Thoracic aorta (tissue), 2 donors: ENCODE data around the gene ORC6. TPM values are rescaled to one million over a fixed set of nuclear protein-coding genes. Genes with fewer than 3 reads are reported as not detected.
A peak's percentile ranks its signal among the peaks of the same experiment; 100 is the strongest.
"Not testable (repeated sequence)": the region's sequence is repeated elsewhere in the genome, so short reads cannot be mapped to it uniquely, and the experiment has no call there.

Source experiments
- ATAC-seq: fragments of 150-250 bp; one replicate; pipeline ENCODE4 v1.8.0; 2017; ENCODE audit warnings: low read depth; ENCODE audit not compliant: insufficient number of reproducible peaks, low FRiP score
- DNase-seq: peaks from one replicate; pipeline ENCODE4 v3.0.0-alpha.2; 2020; ENCODE audit warnings: low spot score
- H3K27ac ChIP-seq, 2 donors: fragments of 200-600 bp; sonication (generic); 1 replicate in 1 of 2; 2 replicates in 1 of 2; pipeline ENCODE4 v1.5.1; 2016; ENCODE audit warnings: mild to moderate bottlenecking in 2 of 2, moderate library complexity in 2 of 2
- H3K27me3 ChIP-seq: fragments of 200-600 bp; sonication (generic); replicated peaks from 2 replicates; pipeline ENCODE4 v1.6.0; 2016; ENCODE audit warnings: mild to moderate bottlenecking; ENCODE audit not compliant: insufficient read depth
- H3K36me3 ChIP-seq: fragments of 200-600 bp; sonication (generic); one replicate; pipeline ENCODE4 v1.5.1; 2016
- H3K4me1 ChIP-seq, 2 donors: fragments of 200-600 bp; sonication (generic); 1 replicate in 1 of 2; 2 replicates in 1 of 2; pipeline versions ENCODE4 v1.5.1 to v1.6.0; 2016; ENCODE audit warnings: low read depth in 2 of 2, mild to moderate bottlenecking in 1 of 2; ENCODE audit not compliant: control insufficient read depth in 1 of 2
- H3K4me3 ChIP-seq: fragments of 200-600 bp; sonication (generic); 2 replicates; pipeline ENCODE4 v1.5.1; 2016; ENCODE audit warnings: mild to moderate bottlenecking
- H3K9me3 ChIP-seq: fragments of 200-600 bp; sonication (generic); 2 replicates; pipeline ENCODE4 v1.5.1; 2016
- CTCF ChIP-seq: fragments of 200-600 bp; sonication (generic); IDR thresholded peaks from one replicate; pipeline ENCODE4 v1.5.1; 2019; ENCODE audit warnings: antibody characterized with exemption
- total RNA-seq, 2 donors: library from RNA; depleted of rRNA; stranded (reverse); fragments of >200 nt; gene quantifications; one replicate each; pipeline versions ENCODE4 v1.1.0 to v1.2.3, GENCODE V29; 2016

ORC6 gene
- total RNA-seq, 2 donors from 2014 or later, result 2.0 to 14.8 TPM

GRCh38 chr16:46658925-46659324 lies 30.5 kb upstream of the ORC6 start:
- ATAC-seq (no peak), DNase-seq (no peak)
- Histone ChIP-seq H3K27me3 (no peaks in the 10 kb centered on the region), H3K9me3 (no peaks in the 10 kb centered on the region), H3K36me3 (peaks cover 27% of the 10 kb centered on the region), H3K4me1 (no peaks in the 10 kb centered on the region), H3K27ac (no peak overlapping the region), H3K4me3 (no peak overlapping the region)
- no peak for TF ChIP-seq CTCF

GRCh38 chr16:46662123-46662522 lies 27.3 kb upstream of the ORC6 start:
- Histone ChIP-seq H3K36me3 (peaks cover 31% of the 10 kb centered on the region), H3K9me3 (no peaks in the 10 kb centered on the region), H3K4me3 (no peak overlapping the region), H3K27ac (no peak overlapping the region), H3K4me1 (no peaks in the 10 kb centered on the region), H3K27me3 (no peaks in the 10 kb centered on the region)
- DNase-seq (no peak), ATAC-seq (no peak)
- TF ChIP-seq CTCF, result no peak

GRCh38 chr16:46673320-46674013 lies 16.0 kb upstream of the ORC6 start:
- no peaks in the 10 kb centered on the region for H3K9me3 ChIP-seq
- peak; percentile 61 for TF ChIP-seq CTCF
- H3K36me3 ChIP-seq, result peaks cover 25% of the 10 kb centered on the region
- no peaks in the 10 kb centered on the region for H3K27me3 ChIP-seq
- H3K4me1 ChIP-seq, result no peaks in the 10 kb centered on the region
- DNase-seq, result no peak
- no peak for ATAC-seq
- H3K4me3 ChIP-seq, result no peak overlapping the region
- H3K27ac ChIP-seq, result no peak overlapping the region

GRCh38 chr16:46677943-46678342 lies 11.5 kb upstream of the ORC6 start:
- H3K27ac ChIP-seq, H3K4me1 ChIP-seq, DNase-seq, H3K27me3 ChIP-seq, H3K9me3 ChIP-seq, ATAC-seq, H3K4me3 ChIP-seq: not testable (repeated sequence)
- peaks cover 19% of the 10 kb centered on the region for H3K36me3 ChIP-seq

- not testable (repeated sequence) for H3K9me3 ChIP-seq, H3K27ac ChIP-seq
- H3K36me3 ChIP-seq, result peaks cover 12% of the 10 kb centered on the region
These were observed 7.6 kb upstream of the ORC6 start for GRCh38 chr16:46681867-46682266.

GRCh38 chr16:46686815-46687473 lies 2.5 kb upstream of the ORC6 start:
- Histone ChIP-seq H3K36me3 (no peaks in the 10 kb centered on the region), H3K4me3 (peak overlapping the region; percentile 76), H3K4me1 (peaks cover 20 to 32% of the 10 kb centered on the region in 2 donors), H3K27ac (no peak overlapping the region), H3K27me3 (no peaks in the 10 kb centered on the region), H3K9me3 (no peaks in the 10 kb centered on the region)
- ATAC-seq (no peak), DNase-seq (no peak)
- no peak for TF ChIP-seq CTCF

More at GRCh38 chr16:46681867-46682266, 7.6 kb upstream of the ORC6 start:
- not testable (repeated sequence) for ATAC-seq, H3K27me3 ChIP-seq, DNase-seq, H3K4me3 ChIP-seq, H3K4me1 ChIP-seq
